IPS-NIHi7 (cell line): ENCODE data around the gene CTNND2.
"Not testable (repeated sequence)": the region's sequence is repeated elsewhere in the genome, so short reads cannot be mapped to it uniquely, and the experiment has no call there.

Experiments
- DNase-seq: peaks from one replicate; pipeline ENCODE4 v3.0.0; 2012; ENCODE audit warnings: mixed read lengths; ENCODE audit errors: extremely low spot score

The CTNND2 gene

DNA sequence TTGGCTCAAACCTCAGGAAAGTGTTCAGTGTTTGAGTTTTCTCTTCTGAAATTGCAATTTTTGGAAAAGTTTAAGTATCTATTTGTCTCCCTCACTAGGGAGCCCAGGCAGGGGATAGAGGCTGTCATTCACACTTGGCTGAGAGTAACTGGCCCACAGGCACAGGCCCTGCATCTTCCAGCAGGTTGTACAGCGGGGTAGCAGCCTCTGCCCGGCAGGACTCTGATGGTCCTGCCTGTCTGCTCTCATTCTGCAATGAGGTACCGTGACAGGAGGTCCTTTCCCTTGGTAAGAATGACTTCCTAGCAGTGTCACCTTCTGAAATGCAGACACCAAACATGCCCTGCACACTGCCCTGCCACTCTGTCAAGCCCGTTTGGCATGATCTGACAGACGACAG, 860.4 kb downstream of the CTNND2 start:
- DNase-seq, result no peak

DNA sequence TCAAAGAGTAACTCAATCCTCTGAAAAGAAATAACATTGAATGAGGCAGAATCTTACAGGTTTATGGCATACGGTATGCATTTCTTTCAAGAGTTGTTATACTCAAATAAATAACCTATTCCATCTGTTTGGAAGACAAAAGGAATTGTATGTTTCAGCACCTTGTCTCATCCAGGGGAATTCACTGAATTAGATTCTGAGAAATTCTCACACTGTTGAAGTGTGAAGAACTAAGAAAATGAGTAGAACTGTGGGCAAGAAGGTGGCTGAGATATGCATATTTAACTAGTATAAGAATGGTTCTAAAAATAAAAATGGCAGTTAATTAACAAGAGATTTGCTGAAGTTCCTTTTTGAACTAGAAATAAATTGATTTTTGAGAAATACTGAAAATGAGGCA, 863.9 kb downstream of the CTNND2 start:
- no peak for DNase-seq

DNA sequence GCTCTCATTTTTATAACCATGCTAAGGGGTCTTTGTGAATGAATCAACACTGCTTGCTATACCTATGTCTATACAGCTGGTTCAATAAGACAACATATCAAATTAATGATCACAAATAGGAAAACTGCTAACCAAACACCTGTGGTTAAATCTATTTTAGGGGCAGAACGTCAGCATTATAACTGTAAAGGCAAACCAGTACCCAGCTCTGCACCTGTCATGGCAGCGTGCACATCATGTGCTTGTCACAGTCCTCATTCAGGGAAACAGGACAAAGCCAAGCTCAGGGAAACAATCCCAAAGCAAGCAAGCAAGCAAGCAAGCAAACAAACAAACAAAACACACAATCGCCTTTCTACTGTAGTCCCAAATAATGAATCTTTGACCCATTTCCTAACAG, 865.5 kb downstream of the CTNND2 start:
- DNase-seq, result no peak

DNA sequence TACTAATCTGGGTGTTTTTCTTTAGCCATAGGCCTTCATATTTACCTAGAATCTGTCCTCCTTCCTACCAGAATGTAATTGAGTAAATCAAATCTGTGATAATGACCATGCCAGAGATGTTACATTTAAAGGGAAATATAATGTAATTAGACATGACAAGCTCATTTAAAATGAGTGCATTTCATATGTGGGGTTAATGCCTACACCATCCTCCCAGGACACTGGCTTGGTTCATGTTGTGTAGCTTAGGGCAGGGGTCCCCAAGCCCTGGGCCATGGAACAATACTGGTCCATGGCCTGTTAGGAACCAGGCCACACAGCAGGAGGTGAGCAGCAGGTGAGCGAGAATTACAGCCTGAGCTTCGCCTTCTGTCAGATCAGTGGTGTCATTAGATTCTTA, 866.3 kb downstream of the CTNND2 start:
- no peak for DNase-seq

DNA sequence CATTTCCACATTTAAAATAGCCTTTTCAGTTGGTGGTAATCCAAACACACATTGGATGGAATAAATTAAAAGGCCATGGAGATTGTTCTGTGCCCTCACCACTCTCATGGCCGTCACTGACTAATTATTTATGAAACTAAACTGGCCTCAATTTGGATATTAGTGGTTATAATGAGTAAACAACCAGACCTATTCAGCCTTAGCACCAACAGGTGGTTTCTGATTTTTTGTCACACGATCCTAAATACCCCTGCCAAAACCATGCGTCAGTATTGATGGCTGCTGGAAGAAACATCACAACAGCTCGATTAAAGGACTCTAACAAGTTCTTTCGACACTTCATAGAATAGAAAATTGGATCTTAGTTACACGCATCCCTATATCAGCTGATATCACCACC, 867.2 kb downstream of the CTNND2 start:
- DNase-seq, result no peak

DNA sequence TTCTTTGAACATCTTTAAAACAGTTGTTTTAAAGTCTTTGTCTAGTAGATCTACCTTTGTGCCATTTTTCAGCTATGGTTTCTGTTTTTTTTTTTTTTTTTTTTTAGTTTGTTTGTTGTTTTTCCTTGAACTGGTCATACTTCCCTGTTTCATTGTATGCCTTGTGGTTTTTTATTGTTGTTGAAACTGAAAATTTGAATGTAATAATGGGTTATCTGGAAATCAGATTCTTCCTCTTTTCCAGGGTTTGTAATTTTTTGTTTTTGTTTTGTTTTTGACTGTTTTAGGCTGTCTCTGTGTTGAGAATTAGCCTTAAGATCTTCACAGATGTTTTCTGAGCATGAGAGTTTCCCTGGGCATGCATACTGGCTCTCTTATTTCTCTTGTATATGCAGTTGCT, 873.6 kb downstream of the CTNND2 start:
- no peak for DNase-seq

DNA sequence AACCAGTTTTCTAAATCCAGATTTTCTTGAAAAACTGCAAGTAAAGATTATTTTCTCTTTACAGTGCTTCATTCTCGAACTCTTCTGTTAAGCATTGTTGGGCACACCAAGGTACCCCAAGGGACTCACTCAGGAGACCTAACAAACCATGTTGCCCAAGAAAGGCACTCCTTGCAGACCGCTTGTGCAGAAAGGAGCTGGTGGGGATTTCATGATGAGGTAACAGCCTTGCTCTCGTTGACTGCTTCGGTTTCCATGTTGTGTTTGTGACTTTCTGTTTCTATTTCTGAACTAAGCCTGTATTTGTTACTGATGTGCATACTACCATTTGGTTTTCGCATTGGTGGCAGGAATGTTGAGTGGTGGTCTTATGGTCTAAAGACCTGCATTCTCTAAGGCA, 876.6 kb downstream of the CTNND2 start:
- DNase-seq, result no peak

DNA sequence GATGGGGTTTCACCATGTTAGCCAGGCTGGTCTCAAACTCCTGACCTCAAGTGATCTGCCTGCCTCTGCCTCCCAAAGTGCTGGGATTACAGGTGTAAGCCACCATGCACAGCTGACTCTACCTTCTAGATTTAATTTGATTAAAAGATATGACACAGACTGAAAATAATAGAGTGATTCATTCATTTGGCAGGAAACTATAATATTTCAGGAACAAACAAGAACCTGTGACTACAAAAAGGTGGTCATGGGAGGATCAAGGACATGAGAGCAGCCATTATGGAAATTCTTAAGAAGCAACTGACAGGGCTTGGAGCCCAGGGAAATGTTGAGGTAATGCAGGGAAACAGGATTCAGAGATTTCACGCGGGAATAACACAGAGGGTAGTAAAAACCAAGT, 877.7 kb downstream of the CTNND2 start:
- no peak for DNase-seq

DNA sequence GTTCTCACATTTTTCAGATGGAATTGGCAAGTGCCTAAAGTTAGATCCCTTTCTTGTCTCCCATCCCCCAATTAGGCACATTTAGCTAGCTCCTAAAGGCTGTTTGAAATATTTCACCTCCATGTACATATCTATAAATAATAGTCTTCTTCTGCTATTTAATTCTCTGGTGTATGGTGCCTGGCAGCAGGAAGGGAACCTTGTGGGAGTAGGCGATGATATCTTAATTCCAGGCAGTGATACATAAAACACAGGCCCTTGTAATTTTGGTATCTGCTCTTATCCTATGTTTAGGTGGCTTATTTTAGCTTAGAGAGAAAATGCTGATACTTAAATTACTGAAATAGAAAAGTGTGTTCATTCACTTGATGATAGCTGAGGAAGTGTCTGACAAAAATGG, 880.3 kb downstream of the CTNND2 start:
- no peak for DNase-seq

DNA sequence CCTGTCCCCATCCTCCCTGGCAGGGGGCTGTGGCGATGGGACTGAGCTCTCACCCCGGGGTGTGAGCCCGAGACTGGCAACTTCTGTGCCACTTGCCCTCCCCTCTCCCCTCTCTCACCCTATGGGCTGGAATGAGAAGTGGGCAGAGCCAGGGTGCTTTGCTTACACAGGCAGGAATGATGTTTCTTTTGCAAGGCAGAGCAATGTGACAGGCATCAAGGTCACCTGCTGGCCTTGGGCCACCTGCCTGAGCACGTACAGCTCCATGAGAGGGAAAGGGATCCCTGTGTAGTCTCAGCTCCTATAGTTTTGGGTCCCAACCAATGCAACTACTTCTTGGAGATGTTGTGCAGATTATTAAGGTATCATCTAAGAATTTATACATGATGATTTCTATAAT, 890.5 kb downstream of the CTNND2 start:
- no peak for DNase-seq

DNA sequence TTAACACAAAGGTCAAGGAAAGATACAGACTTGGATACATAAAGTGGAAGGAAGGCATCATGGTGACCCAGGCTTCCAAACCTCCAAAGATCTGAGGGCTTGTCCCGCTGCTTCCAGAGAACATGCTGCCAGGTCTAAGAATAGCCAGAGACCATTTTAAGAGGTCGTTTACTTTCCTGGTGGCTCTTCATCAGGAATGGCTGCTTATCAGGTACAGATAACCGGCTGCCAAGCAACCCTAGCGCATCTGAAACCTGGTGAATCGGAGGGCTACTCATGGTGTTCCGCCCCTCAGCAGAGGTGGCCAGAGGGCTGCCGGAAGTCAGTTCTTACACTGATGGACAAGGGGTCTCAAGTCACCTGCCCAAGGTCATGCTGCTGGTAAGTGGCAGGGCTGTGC, 892.0 kb downstream of the CTNND2 start:
- no peak for DNase-seq

DNA sequence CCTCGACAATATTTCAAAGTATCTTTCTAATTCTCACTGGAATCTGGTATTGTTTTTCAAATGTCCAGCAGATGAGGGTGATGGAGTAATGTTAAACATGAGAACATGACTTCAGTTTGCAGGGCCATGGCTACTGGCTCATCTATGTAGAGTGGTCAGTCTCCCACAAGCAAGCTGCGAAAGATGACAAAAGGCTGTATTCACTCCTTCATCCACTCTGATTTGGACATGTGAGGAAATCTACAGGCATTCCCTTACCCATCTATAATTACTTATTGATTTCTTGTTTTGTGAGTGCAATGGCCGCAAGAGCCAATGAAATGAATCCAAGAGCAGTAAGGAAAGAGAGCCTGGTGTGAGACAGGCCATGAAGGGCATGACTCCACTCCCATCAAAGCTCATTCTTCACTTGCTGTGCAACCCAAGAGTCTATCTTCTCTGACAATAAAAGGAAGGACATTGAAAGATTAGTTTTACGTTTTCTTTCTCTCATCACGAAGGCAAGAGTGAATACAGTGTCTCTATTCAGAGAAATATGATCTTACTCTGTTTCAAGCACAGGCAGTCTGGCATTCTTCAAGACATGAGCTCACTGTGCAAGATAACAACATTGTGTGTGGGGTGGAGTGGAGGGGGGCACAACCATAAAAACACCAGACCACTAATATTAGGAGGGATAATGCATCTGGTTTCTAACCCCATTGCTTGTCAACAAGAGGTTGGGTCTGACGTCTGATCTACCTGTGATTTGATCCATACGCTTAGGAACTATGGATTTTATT, 893.6 kb downstream of the CTNND2 start:
- no peak for DNase-seq

DNA sequence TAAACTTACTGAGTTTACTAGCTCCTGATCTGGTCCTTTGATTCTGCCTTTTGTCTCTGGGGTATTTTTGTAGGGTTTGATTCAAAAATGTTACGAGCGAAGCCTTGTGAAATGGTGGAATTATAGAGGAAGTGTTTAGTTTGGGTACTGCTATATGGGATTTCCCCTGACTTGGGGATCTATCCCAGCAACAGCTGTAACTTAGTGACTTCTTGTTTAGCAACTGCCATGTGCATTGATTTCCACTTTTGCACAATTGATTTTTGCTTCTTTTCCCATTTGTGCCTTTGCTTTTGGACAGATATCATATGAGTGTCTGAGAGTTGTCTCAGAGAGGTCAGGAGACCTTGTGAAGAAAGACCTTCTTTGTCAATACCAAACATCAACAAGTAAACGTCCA, 894.7 kb downstream of the CTNND2 start:
- DNase-seq, result no peak

DNA sequence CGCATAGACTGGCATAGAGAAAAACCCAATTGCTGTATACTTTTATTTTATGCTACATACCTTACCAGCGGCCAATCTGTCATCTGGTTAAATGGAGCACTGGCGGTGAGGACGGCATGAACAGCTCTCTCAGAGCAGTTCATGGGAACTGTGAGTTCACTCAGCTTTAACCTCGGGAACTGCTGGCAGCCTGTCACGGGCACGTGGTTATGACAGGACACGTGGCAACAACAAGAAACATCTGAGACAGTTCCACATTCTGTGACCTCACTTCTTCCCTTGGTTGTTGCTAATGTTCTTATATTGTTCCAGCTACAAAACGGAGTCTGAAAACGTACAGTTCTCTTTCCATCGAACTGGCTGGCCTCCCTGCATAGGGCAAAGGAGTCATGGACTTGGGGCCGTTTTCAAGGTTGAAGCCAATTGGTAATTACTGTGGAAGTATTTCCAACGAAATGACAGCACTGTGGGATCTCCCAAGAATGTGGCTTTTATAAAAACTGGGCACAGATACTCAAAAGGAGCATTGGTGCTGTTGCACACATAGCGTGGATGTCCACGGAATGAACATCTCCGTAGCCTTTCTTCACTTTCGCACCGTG, 896.9 kb downstream of the CTNND2 start:
- DNase-seq, result no peak

DNA sequence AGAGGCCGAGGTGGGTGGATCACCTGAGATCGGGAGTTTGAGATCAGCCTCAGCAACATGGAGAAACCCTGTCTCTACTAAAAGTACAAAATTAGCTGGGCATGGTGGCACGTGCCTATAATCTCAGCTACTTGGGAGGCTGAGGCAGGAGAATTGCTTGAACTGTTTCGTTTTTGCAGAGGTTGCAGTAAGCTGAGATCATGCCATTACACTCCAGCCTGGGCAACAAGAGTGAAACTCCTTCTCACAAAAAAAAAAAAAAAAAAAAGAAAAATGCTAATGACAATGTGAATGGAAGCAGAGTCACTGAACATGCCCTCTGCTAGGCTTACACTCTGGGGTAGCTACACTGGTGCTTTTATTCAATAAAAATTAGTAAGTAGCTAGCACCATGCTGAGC, 899.7 kb downstream of the CTNND2 start:
- DNase-seq, result not testable (repeated sequence)

DNA sequence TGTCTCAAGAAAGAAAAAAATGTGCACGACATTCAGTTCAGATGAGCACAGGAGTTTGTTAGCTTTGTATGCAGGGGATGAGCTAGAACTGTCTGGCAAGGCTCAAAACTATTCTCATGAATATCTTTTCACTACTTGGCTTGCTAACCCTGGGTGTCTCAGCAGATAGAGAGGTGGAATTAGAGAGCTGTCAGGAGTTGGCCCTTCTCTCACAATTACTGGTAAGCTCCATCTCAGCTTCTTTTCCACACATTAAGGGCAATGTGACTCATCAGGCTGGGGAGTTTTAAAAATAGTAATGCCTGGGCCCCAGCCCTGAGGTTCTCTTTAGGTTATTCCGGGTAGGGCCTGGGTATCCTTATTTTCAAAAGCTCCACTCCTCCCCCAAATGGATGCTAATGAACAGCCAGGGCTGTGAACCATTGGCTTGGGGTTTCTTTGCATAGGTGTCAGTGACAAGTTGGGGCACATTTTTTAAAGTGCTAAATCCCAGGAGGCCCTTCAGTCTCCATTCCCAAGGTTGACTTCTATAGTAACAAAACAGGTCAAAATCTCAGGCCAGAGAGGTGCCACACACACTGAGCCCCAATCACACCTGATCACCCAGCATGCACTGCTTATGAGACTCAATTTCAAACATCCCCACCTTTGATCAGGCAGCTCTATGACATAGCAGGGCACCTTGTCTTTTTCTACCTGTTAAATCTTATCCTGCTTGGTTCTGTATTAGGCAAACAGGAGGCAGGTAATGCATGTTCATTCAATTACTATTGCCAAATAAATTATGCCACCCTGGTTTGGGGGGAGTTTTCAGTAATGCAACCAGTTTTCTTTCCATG, 903.5 kb downstream of the CTNND2 start:
- no peak for DNase-seq

DNA sequence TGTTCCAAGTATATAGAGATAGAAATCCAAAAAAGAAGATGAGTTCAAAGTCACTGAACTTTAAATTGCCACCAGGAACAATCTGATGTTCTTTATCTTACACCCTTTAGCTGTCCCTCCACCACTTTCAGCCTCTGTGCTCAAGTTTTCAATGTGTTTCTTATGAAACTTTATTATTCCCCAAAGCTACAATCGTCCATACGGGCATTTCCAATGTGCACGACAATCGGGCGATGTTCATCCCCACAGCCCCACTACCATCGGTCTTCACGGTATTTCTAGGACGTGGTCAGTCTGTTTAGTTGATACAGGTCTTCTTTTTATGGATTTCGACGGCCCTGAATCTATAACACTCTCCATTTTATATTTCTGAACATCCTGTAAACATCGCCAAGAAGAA, 904.5 kb downstream of the CTNND2 start:
- no peak for DNase-seq

DNA sequence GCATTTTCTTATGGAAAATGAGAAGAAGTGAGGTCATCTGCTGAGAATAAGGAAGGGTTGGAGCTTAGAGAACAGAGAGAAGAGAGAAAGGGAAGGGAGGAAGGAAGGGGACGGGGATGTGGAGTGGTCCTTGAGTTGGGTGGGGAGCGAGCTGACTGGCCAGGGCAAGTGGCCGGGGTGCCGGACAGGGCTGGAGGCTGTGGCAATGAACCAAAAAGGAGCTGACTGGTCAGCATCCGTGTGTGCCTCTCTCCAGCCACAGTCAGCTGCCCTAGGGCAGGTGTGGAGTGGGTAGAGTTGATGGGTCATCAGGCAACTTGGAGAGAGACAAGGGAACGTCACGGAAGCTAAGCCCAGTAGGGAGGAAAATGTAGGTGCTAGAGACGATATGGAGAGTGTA, 908.4 kb downstream of the CTNND2 start:
- no peak for DNase-seq

DNA sequence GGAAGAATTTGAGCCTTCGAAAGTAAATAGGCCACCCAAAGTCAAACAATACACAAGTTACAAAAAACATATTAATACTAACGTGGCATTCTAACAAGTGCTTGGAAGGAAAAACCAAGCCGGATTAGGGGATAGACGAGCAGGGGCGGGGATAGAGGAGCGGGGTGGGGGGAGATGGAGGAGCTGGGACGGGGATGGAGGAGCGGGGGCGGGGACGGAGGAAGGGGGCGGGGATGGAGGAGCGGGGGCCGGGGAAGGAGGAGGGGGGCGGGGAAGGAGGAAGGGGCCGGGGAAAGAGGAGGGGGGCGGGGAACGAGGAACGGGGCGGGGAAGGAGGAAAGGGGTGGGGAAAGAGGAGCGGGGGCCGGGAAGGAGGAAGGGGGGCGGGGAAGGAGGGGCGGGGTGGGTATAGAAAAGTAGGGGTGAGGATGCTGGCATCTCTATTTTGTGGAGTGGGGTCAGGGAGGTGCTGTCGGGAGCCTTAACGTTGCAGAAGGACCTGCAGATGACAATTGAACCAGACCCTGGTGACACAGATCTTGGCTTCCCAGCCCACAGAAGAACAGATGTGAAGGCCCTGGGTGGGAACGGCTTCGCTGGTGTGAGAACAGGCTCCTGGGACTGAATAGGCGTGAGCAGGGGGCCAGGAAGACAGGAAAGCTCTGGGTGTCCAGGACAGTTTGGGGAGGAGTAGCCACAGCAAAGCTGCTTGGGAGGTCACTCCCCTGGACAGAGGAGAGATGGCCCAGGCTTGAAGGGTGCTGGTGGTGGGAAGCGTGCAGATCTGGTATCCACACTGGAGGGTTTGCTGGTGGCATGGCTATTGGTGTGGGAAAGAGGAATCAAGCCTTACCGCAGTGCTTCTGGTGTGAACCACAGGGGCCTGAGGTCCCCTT, 909.9 kb downstream of the CTNND2 start:
- DNase-seq, result peak; percentile 77

DNA sequence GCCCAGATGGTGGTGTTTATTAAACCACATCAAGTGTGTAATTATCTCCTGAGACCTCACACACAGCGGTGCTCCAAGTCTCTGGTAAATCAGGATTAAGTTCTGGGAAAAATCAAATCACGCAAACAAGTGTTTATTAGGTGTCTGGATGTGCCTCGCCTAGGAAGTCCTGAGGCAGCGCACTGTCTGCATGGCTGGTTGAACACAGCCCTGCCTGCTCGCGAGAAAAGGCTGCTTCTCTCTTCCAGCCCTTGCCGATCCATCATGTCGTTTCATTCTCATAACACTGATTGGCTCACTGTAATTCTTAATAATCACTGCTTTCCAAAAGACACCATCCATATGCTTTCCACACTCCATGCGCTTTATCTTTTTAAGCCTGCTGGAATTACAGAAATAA, 913.6 kb downstream of the CTNND2 start:
- DNase-seq, result no peak

DNA sequence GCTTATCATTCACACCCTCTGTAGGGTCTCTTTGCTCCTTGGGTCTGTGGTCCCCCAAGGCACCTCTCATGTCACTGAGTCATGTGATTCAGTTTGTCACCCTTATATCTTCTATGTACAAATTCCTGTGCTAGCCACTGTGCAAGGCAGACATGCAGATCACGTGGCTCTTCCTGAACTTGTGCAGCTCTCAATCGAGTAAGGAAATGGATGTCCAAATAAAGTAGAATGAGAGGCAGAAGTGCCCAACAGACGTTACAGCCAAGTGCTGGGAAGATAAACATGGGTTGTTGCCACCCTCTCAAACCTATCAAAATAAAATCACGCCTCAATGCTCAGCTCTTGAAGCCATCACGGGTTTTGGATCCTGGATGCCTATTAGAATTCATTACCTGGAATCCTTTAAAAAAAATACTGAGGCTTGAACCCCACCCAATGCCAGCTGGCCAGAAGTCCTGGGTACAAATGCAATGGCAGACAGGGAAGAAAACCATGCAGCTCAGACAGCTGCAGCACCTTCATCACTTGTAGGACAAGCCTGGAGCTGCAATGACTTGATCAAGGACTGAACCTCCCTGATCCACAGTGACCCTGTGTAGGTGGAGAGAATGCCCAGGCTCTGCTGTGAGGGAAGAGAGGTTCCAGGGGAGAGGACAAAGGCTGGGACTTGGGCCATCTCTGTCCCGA, 914.5 kb downstream of the CTNND2 start:
- no peak for DNase-seq
